ENCODE data around the gene IFITM2. TPM values are rescaled to one million over a fixed set of nuclear protein-coding genes. Genes with fewer than 3 reads are reported as not detected.

Gene IFITM2
- polyA plus RNA-seq, 1 of the 3 experiments (the other 2 are of a cell fraction): 518 TPM

GRCh38 chr11:297586-298405, 9.8 kb upstream of the IFITM2 start:
- H3K4me2 ChIP-seq: no peak overlapping the region
- POLR2A ChIA-PET: no interaction called here
- H4K20me1 ChIP-seq (ENCODE audit: insufficient read depth): no peaks in the 10 kb centered on the region
- H3K79me2 ChIP-seq (ENCODE audit: insufficient read depth): no peaks in the 10 kb centered on the region
- no peaks in the 10 kb centered on the region for H3K36me3 ChIP-seq (replicated peaks in 1 of 2; ENCODE audit: control insufficient read depth in 1 of 2, insufficient read depth in 2 of 2, low read length in 1 of 2)
- H3K9ac ChIP-seq: no peak overlapping the region
- H2AFZ ChIP-seq (ENCODE audit: low read depth): no peak overlapping the region
- H3K27me3 ChIP-seq (ENCODE audit: insufficient read depth): no peaks in the 10 kb centered on the region
- no peaks in the 10 kb centered on the region for H3K9me3 ChIP-seq
- no peaks in the 10 kb centered on the region for H3F3A ChIP-seq (replicated peaks; ENCODE audit: insufficient read depth)
- no peaks in the 10 kb centered on the region; a peak in 1 of 4 replicates for H3K4me1 ChIP-seq (ENCODE audit: control insufficient read depth in 1 of 2, insufficient read depth in 2 of 2, low read depth in 1 of 2, low read length in 1 of 2)
- DNase-seq: no peak
- WGBS (ENCODE audit: low lambda C conversion rate): 87% methylated on average over 21 of the region's 26 CpGs
- TF ChIP-seq RCOR1 (IDR thresholded peaks at IDR 0.05; ENCODE audit: low read length): no peak
- no peak for TF ChIP-seq FOXJ3 (CRISPR knock-in tag; IDR thresholded peaks at IDR 0.05)
- no peak for TF ChIP-seq TEAD4 (IDR thresholded peaks at IDR 0.05; ENCODE audit: borderline replicate concordance, insufficient read depth)
- TF ChIP-seq ZBTB33 (IDR thresholded peaks at IDR 0.05; ENCODE audit: borderline replicate concordance, low read depth): no peak
- no peak for TF ChIP-seq TAF1 (IDR thresholded peaks at IDR 0.05; ENCODE audit: borderline replicate concordance, low read depth, low read length)
- H3K9me2 ChIP-seq: no peaks in the 10 kb centered on the region
- CTCF ChIA-PET: no interaction called here
- no peak overlapping the region for H3K27ac ChIP-seq (ENCODE audit: low read depth in 2 of 2, low read length in 1 of 2)
- no peak overlapping the region for H3K4me3 ChIP-seq (ENCODE audit: low read depth in 2 of 2, low read length in 1 of 2)

- CTCF ChIA-PET: no interaction called here
- DNase-seq: no peak
- TF ChIP-seq FOXJ3 (CRISPR knock-in tag; IDR thresholded peaks at IDR 0.05): no peak
- TF ChIP-seq RAD21 (IDR thresholded peaks at IDR 0.05; ENCODE audit: low read length): no peak
- no peak for TF ChIP-seq NRF1 (IDR thresholded peaks at IDR 0.05; ENCODE audit: low read depth, low read length)
- TF ChIP-seq MAX (IDR thresholded peaks at IDR 0.05; ENCODE audit: low read depth): no peak
- TF ChIP-seq RFX5 (IDR thresholded peaks at IDR 0.05; ENCODE audit: low read length): no peak
- TF ChIP-seq MEF2A (IDR thresholded peaks at IDR 0.05; ENCODE audit: borderline replicate concordance, low read depth): no peak
- no peak for TF ChIP-seq FOXM1 (IDR thresholded peaks at IDR 0.05; ENCODE audit: low read depth)
- no peak for TF ChIP-seq PBX3 (IDR thresholded peaks at IDR 0.05)
- no peak for TF ChIP-seq TAF1 (IDR thresholded peaks at IDR 0.05; ENCODE audit: borderline replicate concordance, low read depth, low read length)
- no peak for TF ChIP-seq REST (IDR thresholded peaks at IDR 0.05; ENCODE audit: low read depth, low read length)
- TF ChIP-seq USF1 (IDR thresholded peaks at IDR 0.05; ENCODE audit: borderline replicate concordance, low read depth): no peak
- TF ChIP-seq RCOR1 (IDR thresholded peaks at IDR 0.05; ENCODE audit: low read length): no peak
- TF ChIP-seq GATA2 (CRISPR knock-in tag; IDR thresholded peaks at IDR 0.05): no peak
Observed at GRCh38 chr11:298406-299065, 9.1 kb upstream of the IFITM2 start.

More at GRCh38 chr11:298406-299065, 9.1 kb upstream of the IFITM2 start:
- H3K36me3 ChIP-seq (replicated peaks in 1 of 2; ENCODE audit: control insufficient read depth in 1 of 2, insufficient read depth in 2 of 2, low read length in 1 of 2): no peaks in the 10 kb centered on the region
- H3K9me2 ChIP-seq: no peaks in the 10 kb centered on the region
- H3K27ac ChIP-seq (ENCODE audit: low read depth in 2 of 2, low read length in 1 of 2): no peak overlapping the region
- no peaks in the 10 kb centered on the region; a peak in 1 of 4 replicates for H3K4me1 ChIP-seq (ENCODE audit: control insufficient read depth in 1 of 2, insufficient read depth in 2 of 2, low read depth in 1 of 2, low read length in 1 of 2)
- no peaks in the 10 kb centered on the region for H3F3A ChIP-seq (replicated peaks; ENCODE audit: insufficient read depth)
- WGBS (ENCODE audit: low lambda C conversion rate): 61% methylated on average over 4 of the region's 15 CpGs
- POLR2A ChIA-PET: no interaction called here
- no peaks in the 10 kb centered on the region for H3K9me3 ChIP-seq
- no peaks in the 10 kb centered on the region for H4K20me1 ChIP-seq (ENCODE audit: insufficient read depth)
- H2AFZ ChIP-seq (ENCODE audit: low read depth): no peak overlapping the region
- H3K79me2 ChIP-seq (ENCODE audit: insufficient read depth): no peaks in the 10 kb centered on the region
- H3K9ac ChIP-seq: no peak overlapping the region
- no peak overlapping the region for H3K4me2 ChIP-seq
- H3K4me3 ChIP-seq (ENCODE audit: low read depth in 2 of 2, low read length in 1 of 2): no peak overlapping the region
- no peaks in the 10 kb centered on the region for H3K27me3 ChIP-seq (ENCODE audit: insufficient read depth)
